GM19397 (cell line): Measurements from ENCODE around the gene SRSF1.
"Not testable (repeated sequence)": the region's sequence is repeated elsewhere in the genome, so short reads cannot be mapped to it uniquely, and the experiment has no call there.

Experiments
- ATAC-seq: cut with Tn5 transposase; IDR thresholded peaks from one replicate; pipeline ENCODE4 v1.9.1; 2021; ENCODE audit warnings: mild to moderate bottlenecking, moderate library complexity; ENCODE audit not compliant: unreplicated experiment

The SRSF1 gene

DNA sequence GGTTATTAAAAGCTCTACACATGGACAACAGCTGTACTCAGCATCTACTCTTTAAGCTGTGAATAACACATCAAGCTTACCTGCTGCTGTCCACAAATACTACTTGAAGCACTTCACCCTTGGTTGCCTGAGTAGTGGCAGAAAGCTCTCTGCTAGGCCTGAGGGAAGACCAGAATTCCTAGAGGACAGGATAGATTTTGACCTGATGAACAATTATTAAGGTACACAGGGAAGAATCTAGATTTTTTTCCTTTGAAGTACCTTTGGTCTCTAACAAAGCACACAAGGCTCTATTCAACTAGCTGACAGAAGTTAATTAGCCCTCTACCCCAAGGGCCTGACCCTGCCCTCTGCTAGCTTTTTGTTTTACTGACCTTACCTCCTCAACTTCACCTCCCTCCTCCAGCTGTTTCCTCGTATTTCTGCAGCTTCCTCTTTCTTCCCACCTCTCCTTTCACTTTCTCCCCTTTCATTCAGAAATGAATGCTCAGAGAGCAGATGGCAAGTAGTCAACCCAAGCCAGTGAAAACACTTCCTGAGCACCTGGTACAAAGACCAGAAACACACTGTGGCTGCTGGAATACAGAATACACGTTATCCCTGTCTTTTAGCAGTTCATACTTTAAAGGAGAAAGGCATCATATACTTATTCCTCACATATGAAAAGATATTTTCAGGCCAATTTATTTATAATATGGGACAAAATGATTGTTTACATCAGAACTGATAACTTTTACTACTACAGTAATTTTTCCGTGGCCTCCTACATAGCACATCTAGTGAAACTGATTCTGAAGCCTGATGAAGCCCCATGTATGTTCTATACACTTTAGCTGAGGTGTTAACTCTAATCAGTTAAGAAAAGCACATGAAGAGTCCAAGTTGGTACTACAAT lies 13.3 kb downstream of the SRSF1 start:
- ATAC-seq: no peak

- no peak for ATAC-seq
Measured at GRCh38 chr17:57991537-57991936, 15.5 kb downstream of the SRSF1 start.

DNA sequence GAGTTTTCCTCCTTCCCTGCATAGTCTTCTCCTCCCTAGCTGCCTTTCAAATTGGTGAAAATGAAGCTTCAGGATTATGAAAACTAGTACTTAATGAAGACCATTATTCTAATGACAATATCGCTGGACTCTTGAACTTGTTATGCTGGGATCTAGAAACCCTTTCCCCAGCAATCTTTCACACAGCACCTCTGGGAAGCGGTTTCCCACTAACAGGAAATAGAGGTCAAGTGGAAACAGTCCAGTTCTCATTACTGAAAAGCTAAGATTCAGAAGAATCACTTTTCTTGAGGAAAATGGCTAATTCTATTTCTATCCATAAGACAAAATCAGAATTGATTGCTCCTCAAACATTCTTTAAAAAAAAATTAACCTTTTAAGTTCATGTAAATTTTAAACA lies 17.0 kb downstream of the SRSF1 start:
- no peak for ATAC-seq

- ATAC-seq: peak; percentile 73
Measured at GRCh38 chr17:57988301-57989250, 18.5 kb downstream of the SRSF1 start.

DNA sequence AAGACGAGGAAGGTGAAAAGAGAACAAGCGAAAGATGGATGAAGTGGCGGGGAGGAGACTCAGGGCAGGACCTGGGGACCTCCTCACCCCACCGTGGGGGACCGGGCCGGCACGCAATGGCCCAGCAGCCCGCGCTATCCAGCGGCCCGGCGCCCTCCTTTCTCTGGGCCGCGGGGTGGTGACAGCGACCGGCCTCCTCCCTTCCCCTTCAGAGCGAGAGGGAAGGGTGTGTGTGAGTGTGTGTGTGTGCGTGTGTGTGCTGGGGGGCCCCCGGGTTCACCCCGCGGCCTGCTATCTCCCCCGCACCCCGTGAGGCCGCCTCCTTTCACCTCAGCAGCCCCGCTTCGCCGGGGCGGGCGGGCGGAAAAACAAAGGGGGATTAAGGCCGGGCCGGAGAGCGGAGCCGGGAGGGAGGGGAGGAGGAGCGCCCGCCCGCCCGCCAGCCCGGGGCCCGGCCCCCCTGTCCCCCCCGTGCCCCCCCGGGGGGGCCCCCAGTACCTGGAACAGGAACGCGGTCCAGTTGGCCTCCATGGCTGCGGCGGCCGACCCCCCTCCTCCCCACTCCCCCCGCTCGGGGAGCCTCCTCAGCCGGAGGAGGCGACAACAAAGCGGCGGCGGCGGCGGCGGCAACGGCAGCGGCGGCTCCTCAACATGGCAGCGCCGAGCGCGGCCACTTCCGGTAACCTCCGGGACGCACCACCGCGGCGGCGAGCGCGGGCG lies 19.3 kb downstream of the SRSF1 start, which contains the start of gene VEZF1:
VEZF1 (minus strand) TSS at position 674 of the 720 bp plus-strand sequence; CDS start at position 531, 143 bp downstream.
- ATAC-seq: peak; percentile 64

DNA sequence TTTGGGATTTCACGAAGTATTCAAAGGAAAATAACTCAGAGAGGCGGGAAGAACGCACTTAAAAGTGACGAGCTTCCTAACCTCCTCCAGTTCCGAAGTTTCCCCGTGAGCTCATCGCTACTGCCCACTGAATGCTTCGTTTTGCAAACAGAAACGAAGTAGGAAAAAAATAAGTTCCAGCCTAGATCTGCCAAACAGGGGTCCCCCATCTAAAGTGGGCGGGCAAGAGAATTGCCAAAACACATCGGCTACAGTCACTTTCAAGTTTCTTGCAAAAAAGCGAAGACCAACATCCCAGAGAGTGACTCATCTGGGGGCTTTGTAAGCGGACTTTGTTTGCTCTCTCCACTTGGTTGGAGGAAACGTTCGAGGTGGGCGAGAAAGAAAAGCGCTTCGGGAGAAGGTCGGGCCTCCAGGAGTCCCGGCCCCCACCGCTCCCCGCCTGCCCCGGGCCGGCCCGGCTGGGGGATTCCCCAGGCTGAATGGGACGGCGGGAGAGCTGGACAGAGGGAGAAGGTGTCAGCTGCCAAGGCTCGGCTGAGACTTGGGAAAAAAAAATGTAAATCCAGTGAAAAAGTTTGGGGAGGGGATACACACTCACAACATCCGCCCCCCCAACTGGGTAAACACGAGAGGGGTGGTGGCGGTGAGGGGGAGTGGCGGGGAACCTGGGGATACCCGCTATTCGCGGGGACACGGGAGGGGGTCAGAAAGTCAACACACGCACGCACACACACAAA lies 20.0 kb downstream of the SRSF1 start:
- ATAC-seq: no peak

DNA sequence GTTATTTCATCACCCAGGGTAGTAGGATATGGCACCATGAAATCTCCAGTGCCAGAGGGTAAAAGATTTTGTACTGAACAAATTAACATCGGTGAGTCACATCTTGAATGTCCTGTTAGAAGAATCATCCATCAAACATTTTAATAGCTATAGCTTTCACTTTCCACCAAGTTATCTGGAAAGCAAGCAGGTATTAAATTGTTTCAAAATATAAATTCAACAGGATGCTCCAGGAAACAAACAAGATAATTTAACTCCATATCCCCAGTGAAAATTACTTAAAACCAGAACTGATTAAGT lies 21.4 kb downstream of the SRSF1 start:
- no peak for ATAC-seq

DNA sequence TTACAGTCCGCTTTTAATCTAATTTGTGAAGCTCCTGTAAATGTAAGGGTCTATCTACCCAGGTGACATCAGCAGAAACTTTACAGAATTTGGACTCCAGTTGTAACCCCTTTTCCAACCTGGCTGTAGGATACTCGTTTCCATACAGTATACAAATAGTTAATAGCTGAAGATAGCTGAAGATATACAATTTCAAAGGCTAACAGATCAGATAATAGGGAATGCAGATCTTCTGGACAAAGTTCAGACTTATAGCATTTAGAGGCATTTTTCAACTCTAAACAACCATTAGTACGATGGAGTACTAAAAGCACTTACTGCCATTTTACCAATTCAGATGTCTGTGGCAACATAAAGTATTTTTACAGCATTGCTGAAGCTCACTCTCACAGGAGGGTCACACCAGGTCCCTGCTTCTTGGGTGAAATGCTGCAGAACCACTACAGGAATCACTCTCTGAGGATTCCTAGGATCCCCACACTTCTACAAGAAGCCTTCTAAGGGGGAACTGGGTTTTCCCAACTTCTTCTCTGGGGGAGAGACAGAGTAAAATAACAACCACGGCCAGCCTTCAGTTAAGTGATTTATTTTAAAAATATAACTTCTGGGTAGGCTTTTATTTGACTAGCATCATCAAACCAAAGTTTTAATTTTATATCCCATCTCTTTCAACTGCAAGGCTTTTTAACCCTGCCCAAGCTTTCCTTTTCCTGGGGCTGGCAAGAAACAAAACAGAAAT lies 21.9 kb downstream of the SRSF1 start:
- no peak for ATAC-seq

DNA sequence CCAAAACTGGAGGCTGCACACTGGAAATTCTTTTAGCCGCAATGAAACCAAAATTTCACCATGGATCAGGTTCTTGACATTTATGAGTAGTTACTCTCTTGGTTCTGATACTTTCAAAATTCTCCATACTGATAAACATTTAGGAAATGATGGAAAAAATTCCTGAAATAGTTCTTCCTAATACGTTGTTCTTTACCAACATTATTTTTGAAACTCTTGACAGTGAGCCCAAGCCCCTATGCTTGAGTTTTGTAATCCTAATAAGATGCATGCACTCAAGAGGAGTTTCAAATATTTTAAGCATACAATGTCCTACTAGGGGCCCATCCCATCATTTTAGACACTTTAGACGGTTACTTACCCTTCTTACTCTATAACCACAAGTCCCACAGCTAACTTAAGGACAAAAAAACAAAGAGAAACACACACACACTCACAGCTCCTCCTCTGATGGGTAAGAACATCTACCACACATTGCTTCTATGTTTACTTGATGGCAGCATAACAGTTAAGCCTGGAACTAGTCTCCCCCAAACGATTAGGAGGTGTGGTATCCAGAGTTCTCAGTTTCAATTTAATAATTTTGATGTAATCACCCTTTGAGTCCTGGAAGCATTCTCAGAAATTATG lies 22.7 kb downstream of the SRSF1 start:
- ATAC-seq: no peak

GRCh38 chr17:57983446-57983845 lies 23.6 kb downstream of the SRSF1 start:
- ATAC-seq: no peak

- no peak for ATAC-seq
Measured at GRCh38 chr17:57982452-57983170, 24.4 kb downstream of the SRSF1 start.

- ATAC-seq: no peak
Measured at GRCh38 chr17:57980522-57980921, 26.5 kb downstream of the SRSF1 start.

GRCh38 chr17:57979076-57979475 lies 28.0 kb downstream of the SRSF1 start:
- ATAC-seq: no peak

DNA sequence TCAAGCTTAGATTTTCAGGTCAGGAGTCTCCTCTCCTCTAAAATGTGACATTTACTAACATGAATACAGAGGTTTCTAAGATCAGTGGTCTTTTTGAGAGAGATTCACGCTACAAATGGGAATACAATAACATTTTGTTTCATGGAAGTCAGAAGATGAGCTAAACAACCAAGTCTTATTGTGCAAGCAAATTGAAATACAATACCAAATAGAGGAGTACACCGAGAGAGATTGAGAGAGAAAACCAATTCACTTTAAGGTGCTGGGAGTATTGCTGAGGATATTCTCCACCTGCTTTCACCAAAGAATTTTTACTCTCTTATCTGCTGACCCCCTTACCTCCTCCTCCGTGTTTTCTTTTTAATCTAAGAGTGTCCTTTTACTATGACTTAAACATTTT lies 30.5 kb downstream of the SRSF1 start:
- no peak for ATAC-seq

DNA sequence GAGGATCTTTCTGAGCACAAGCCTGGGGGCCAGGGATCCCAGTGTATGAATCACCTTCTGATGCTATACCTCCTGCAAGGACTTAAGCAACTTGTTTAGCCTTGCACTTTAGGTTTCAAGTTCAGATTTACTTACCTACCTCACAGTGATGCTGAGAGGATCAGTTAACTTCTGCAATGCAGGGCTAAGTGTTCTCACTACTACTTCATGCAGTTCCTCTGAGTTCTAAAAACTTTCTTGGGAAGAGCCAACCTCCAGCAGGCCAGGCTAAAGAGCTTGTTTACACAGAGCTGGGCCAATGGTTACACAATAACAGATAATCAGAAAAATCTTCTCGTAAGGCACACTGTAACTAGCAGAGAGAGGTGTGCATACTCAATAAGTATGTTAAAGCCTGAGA lies 32.0 kb downstream of the SRSF1 start:
- no peak for ATAC-seq

- not testable (repeated sequence) for ATAC-seq
Measured at GRCh38 chr17:57974053-57974824, 32.8 kb downstream of the SRSF1 start.

DNA sequence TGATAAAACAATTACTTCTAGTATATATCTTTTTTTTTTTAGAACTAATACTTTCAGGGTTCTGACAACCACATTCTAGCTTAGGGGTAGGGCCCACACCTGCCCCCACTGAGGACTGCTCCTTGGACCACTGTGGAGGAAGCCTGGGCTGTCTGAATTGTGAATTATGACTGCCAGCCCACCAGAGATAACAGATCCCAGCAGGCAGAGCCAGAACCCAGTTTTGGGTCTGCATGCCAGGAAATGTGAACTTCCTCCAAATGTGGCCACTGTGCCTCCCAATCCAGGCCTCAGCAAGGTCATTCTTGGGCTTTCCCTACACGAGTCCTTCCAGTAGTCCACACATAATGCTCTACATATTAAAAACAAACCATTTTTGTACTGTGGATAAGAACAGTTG lies 34.9 kb downstream of the SRSF1 start:
- ATAC-seq: no peak

GRCh38 chr17:57971572-57971971 lies 35.5 kb downstream of the SRSF1 start:
- ATAC-seq: no peak
